Pulmonary artery endothelial cell (primary cell): Measurements from ENCODE around the gene TSPYL2. TPM values are rescaled to one million over a fixed set of nuclear protein-coding genes. Genes with fewer than 3 reads are reported as not detected.

ENCODE experiments used
- DNase-seq: peaks from one replicate; pipeline ENCODE4 v3.0.0-alpha.2; 2011; ENCODE audit warnings: low read depth, low spot score
- total RNA-seq: library from RNA; depleted of rRNA; stranded (reverse); fragments of >200 nt; gene quantifications from 2 replicates; pipeline ENCODE4 v1.2.3, GENCODE V29; 2014

TSPYL2 gene
- total RNA-seq, 1 donor from 2014 or later = 9.8 TPM

DNA sequence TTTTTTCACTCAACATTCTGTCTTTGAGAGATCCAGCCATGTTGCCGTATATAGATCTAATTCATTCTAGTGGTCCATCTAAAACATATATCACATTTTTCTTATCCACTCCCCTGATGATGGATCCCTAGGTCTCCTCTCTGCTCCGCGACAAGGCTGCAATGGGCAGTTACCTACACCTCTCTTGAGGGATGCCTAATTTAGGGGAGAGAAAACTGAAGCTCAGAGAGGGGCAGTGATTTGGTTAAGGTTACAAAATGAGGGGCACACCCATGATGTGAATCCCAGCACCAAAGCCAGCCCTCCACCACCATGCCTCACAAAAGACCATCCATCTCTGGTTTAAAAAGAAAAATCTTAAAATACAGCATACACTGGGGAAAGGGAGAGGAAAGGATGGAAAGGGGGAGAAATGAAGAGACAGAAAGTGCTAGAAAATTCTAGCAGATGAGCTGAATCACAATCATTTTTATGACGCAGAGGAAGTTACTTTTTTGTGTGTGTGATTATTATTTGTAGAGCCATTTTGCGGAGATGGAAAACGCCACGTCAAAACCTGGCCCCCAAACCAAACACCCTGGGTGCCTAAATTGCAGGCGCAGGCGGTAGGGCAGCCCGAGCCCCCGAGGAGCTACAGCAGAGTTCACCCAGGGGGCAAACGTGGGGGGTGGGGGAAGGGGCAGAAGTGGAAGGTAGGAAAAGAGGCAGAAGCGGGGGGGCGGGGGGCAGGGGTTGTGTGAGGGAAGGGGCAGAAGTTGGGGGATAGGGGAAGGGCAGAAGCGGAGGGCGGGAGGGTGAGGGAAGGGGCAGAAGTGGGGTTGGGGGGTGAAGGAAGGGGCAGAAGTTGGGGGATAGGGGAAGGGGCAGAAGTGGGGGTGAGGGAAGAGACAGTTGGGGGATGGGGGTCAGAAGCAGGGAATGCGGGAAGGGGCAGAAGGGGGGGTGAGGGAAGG, 1.3 kb upstream of the TSPYL2 start:
- no peak for DNase-seq

DNA sequence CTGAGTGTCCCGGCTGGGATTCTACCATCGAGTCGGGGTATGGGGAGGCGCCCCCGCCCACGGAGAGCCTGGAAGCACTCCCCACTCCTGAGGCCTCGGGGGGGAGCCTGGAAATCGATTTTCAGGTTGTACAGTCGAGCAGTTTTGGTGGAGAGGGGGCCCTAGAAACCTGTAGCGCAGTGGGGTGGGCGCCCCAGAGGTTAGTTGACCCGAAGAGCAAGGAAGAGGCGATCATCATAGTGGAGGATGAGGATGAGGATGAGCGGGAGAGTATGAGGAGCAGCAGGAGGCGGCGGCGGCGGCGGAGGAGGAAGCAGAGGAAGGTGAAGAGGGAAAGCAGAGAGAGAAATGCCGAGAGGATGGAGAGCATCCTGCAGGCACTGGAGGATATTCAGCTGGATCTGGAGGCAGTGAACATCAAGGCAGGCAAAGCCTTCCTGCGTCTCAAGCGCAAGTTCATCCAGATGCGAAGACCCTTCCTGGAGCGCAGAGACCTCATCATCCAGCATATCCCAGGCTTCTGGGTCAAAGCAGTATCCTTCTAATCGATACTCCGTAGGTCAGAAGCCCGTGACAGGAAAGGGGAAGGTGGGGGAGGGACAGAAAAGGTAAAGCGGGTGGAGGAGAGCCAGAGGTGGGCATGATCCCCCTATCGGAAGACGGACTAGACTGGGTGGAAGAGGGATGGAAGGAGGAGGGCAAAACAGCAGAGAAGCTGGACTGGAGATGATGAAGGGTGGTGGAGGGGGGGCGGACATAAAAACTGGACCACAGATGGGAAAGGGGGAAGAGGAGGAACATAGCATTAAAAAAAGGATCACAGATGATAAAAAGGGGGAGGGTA, 828 bp downstream of the TSPYL2 start:
- no peak for DNase-seq

DNA sequence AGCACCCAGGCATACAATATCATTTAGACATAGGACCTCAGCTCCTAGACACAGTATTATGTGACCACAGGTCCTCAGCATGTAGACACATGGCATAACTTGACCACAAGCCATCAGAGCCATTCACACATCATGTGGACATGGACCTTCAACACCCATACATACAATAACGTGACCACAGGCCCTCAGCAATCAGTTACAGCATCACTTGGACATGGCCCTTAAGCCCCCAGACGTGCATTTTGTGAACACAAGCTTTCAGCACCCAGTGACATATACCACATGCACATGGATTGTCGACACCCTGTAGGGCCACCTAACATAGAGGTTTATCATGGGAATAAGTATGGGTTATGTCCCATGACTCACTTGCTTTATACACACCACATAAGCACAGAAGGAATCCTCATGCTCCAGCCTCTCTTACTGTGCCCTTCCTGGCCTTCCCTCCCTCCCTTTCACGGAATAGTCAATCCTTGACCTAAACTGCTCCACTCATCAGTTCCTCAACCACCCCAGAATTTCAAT, 1.9 kb downstream of the TSPYL2 start:
- DNase-seq = no peak

DNA sequence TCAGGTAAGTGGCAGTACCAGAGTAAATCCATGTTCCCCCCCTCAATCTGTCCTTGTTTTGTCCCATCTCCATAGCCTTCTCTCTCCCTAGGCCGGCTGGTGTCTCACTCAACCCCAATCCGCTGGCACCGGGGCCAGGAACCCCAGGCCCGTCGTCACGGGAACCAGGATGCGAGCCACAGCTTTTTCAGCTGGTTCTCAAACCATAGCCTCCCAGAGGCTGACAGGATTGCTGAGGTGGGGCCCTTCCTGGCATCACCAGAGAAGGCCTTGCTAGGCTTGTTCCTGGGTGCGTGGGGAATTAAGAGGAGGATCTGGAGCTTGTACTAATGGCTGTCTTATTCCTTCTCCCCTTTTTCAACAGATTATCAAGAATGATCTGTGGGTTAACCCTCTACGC, 2.7 kb downstream of the TSPYL2 start:
- DNase-seq = no peak

DNA sequence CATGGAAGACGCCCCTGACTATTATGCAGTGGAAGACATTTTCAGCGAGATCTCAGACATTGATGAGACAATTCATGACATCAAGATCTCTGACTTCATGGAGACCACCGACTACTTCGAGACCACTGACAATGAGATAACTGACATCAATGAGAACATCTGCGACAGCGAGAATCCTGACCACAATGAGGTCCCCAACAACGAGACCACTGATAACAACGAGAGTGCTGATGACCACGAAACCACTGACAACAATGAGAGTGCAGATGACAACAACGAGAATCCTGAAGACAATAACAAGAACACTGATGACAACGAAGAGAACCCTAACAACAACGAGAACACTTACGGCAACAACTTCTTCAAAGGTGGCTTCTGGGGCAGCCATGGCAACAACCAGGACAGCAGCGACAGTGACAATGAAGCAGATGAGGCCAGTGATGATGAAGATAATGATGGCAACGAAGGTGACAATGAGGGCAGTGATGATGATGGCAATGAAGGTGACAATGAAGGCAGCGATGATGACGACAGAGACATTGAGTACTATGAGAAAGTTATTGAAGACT, 3.6 kb downstream of the TSPYL2 start:
- DNase-seq = no peak

DNA sequence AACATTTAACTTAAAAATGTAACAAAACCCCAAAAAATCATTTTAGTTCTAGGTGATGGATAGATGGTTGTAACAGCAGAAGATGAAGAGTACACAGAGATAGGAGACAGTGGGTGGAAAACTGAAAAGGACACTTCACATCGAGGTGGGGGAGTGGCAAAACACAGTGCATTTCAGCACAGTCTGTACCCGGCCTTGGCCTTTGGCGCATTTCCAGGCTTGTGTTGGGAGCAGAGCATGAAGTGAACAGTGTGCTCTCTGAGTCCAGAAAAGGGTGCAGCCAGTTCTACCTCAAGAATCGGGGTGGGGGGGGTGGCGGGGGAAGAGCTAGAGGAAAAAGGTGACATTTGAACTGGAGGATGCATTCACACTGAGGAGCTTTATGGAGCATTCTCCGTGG, 4.3 kb downstream of the TSPYL2 start:
- no peak for DNase-seq

DNA sequence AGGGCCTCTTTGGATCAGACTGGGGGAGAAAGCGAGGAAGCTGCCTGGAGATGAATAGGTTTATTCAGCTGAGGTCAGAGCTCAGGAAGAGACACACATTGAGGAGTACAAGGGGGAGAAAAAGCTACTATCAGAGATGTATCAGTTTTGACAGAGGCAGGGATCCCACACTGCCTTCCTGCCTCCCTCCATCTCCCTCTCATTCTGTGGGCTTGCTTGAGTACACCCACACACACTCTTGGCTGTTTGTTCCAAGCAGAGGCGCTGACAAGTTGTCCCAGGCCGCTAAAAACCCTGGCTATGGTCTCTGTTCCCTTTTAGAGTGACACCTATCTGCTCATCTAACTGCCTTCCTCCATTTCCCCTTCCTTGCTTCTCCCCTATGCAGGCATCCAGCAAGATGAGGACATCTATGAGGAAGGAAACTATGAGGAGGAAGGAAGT, 5.2 kb downstream of the TSPYL2 start:
- no peak for DNase-seq

DNA sequence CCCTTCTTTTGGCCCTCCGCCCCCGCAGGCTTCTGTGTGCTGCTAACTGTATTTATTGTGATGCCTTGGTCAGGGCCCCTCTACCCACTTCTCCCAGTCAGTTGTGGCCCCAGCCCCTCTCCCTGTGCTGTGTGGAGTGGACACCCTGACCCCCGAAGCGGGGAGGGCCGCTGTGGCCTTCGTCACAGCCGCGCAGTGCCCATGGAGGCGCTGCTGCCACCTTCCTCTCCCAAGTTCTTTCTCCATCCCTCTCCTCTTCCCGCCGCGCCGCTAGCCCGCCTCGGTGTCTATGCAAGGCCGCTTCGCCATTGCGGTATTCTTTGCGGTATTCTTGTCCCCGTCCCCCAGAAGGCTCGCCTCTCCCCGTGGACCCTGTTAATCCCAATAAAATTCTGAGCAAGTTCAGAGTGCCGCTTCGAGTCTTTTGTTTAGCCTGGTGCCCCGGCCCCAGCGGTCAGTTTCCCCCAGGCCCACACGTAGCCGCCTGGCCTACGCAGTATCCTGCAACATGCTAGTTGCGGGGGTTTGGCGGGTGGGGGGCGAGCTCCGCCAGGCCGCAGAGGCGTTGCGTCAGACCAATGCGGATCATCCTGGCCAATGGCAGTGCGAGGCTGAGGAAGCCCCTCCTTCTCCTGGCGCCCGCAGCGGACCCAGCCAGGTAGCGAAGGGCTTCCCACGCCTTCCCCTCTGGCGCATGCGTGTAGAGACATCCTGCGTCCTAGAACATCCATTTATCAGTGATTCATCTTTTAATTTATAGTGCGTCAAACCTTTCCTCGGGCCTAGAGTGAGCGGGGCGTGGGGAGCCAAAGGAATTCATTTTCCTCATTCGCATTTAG, 6.2 kb downstream of the TSPYL2 start:
- peak; percentile 46 for DNase-seq

DNA sequence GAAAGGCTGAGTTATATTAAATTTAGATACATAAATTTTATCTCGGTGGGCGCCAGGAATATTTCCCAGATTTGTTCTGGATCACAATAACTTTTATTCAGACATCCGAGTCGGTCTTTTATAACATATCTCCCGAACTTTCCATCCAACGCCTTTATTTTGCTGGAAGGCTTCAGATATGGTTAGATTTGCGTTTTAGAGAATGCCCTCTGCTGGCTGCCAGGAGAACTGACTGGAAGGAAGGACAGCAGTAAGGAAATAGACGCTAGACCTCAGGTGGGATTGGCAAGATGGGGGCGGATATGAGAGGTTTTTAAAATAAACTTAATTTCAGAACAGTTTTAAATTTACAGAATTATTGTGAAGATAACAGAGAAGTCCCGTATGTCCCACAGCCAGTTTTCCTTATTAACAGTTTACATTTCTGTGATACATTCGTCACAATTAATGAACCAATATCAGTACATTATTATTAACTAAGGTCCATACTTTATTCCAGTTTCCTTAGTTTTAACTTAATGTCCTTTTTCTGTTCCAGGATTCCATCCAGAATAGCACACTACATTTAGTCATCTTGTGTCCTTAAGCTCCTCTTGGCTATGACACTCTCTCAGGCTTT, 7.2 kb downstream of the TSPYL2 start:
- peak; percentile 19 for DNase-seq

DNA sequence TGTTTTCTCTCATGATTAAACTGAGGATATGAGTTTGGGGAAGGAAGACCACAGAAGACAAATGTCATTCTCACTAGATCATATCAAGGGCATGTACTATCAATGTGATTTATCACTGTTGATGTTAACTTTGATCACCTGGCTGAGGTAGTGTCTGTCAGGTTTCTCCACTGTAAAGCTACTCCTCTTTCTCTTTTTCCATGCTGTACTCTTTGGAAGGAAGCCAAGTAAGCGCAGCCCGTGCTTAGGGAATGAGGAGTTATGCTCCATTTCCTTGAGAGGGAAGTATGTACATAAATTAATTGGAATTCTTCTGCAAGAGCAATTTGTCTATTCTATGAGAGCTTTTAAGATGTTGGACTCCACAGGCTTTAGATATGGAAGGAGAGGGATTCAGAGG, 7.8 kb downstream of the TSPYL2 start:
- no peak for DNase-seq

DNA sequence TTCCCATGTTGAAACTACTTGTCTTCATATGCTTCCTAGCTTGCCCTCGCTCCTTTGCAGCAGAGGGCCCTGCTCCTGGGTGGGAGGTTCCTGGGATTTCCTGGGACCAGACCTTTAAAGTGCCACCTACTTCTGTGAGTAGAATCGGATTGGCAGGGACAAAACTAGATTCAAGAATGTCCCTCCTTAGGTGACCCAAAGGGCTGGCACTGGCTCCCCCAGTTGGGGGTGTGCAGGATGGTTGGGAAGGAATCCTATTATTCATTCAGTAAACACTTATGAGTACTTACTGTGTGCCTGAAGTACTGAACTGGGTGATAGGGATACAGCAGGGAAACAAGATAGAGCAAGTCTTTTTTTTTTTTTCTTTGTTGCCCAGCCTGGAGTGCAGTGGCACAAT, 9.2 kb downstream of the TSPYL2 start:
- no peak for DNase-seq

DNA sequence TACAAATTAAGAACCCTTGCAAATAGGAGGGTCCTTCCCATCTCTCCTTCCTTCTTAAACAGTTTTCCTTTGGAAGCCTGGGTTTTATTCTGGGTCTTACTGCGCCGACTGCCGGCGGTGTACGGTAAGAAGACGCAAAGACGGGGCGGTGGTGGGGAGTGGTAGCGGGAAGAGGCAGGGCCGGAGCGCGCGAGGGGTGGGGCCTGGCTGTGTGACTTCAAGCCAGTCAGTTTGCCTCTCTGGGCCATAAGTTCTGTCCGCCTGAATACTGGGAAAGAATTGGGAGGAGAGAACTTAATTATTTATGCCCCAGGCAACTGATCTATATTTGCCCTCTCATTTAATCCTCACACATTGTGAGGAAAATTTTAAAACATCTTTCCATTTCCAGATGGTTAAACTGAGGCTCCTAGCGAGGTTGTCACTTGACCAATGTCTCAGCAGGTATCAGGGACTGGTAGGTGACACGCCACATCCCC, 11.0 kb downstream of the TSPYL2 start:
- peak; percentile 45 for DNase-seq

DNA sequence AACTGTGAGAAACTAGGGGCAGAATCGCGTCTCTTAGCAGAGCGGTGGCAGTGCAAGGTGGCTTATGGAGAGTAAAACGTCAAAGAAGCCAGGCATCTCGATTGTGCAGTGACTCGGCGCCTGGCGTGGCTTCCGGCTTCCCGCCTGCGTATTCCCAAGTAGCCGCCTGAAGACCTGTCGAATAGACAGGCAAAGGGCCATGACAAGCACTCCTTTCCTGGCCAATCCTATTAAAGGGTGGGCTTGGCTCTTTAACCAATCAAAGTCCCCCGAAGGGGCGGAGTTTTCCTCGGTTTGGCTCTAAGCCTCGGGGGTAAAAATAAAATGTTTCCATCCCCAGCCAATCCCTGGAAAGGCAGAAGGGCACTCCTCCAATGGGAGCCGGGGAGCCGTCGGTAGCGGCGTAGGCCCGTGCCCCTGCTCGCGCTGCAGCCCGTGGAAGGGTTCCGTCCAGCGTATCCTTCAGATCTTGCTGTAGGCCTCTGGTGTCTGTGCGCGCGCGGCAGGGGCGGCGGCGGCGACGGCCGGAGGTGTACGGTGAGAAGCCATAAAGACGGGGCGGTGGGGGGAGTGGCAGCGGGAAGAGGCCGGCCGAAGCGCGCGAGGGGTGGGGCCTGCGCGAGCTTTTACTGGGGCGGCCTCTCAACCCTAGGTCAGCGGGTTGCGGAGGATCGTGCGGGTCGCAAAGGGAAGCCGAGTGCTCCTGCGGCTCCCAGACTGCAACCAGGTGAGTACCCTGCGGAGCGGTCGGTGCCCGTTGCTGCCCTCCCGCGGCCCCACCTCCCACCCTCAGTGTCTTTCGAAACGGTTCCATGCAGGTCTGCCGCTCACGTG, 11.8 kb downstream of the TSPYL2 start, which contains the start of gene KANTR:
Gene KANTR (plus strand): TSS at position 395 of the 834 bp plus-strand sequence. CDS start 30,131 bp downstream, outside the sequence.
- peak; percentile 85 for DNase-seq

DNA sequence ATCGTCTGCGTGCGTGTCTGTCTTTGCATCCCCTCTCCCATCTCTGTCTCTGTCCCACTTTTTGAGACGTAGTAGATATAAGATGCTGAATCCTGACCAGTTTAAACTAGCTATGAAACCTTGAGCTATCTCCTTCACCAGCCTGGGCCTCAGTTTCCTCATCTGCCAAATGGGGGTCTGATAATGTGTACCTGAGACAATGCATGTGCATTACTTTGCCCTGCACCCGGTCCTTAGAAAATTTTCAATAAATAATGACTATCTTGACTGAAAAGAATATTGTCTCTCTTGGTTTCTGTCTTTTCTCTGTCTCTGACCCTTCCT, 12.4 kb downstream of the TSPYL2 start:
- DNase-seq = no peak

DNA sequence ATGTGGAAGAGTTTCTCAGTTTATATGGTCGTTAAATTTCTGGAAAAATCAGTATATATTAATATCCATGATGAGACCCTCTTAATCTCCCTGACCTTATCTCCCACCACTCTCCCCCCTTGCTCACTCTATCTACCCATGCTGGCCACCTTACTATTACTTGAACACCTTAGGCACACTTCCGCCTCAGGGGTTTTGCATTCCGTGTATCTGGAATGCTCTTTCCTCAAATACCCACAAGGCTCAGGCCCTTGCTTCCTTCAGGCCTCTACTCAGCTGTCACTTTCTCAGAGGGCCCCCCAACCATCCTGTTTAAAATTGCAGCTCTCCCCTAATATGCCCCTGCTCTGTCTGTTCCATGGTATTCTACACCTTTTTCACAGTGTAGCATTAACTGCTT, 13.6 kb downstream of the TSPYL2 start:
- DNase-seq = no peak

DNA sequence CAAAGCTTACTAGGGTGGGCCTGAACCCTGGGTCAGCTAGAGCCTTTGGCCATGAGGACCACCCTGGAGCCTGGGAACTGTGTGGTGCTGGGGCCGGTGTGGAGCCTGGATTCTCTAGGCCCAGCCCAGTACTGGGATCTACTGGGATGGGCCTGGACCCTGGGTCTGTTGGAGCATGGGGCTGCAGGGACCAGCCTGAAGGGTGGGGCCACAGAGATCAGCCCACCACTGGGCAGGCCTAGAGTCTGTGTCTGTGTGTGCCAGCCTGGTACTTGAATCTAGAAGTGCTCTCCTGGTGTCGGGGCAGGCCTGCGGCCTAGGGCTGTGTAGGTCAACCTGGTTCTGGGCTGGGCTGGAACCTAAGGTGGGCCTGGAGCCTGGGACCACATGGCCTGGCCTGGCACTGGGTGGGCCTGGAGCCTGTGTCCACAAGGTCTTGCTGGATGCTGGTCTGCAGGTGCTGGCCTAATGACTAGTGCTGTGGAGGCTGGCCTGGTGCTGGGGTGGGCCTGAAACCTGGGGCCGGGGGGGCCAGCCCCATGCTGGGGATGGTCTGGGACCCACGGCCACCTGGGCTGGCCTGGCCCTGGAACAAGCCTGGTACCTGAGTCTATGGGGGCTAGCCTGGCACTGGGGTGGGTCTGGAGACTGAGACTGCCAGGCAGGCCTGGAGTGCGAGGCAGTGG, 32.8 kb downstream of the TSPYL2 start:
- DNase-seq = no peak

DNA sequence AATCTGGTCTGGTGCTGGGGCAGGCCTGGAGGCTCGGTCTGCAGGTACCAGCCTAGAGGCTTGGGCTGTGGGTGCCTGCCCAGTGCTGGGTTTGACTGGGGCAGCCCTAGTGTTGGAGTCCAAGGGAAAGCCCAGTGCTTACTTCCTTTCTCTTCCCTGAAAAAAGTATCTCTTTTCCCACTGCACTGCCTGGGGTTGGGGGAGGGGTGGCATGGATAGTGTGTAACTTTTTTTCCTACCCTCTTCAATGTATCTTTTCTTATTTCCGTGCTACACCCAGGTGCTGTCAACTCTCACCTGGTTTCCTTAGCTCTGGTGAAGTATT, 33.3 kb downstream of the TSPYL2 start:
- no peak for DNase-seq

DNA sequence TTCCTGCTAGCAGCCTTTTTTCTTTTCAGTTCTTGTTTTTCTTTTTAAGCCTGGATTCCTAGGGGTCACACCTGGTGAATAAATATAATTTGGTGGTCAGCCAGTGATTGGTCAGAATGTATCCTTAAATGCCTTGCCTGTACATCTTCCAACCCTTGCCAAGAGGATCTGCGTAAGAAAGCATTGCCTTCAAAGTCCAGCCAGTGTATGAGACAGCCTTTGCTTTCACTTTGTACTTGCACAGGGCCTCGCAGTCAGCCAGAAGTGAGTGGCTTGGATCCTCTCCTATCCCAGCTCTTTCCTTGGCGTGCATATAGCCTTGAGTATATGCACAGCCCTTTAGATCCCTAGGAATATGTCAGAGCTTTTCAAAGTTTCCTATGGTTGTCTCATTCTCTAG, 33.9 kb downstream of the TSPYL2 start:
- DNase-seq = no peak

DNA sequence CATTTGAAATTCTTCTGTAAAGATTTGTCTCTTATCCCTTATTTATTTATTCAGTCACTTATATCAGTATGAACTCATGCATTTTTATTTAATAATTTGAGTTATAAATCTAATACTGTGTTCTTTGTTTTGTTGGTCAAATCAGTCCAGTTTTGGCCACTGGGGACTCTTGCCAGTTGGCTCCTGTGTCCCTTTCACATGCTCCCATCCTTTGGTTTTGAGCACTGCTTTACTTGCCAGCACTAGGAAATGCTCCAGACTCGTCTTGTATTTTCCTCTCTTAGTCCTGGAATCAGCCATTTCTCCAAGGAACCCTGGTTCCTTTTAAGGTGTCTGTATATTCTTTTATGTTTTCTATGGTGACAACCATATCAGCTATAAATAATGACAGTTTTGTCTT, 39.8 kb downstream of the TSPYL2 start:
- no peak for DNase-seq
